GM21825 (cell line): ENCODE measurements around the gene EAPP.
"Not testable (repeated sequence)": the region's sequence is repeated elsewhere in the genome, so short reads cannot be mapped to it uniquely, and the experiment has no call there.

Experiments used
- ATAC-seq: cut with Tn5 transposase; IDR thresholded peaks from one replicate; pipeline ENCODE4 v1.9.1; 2021; ENCODE audit warnings: mild to moderate bottlenecking, moderate library complexity; ENCODE audit not compliant: unreplicated experiment

Gene EAPP

DNA sequence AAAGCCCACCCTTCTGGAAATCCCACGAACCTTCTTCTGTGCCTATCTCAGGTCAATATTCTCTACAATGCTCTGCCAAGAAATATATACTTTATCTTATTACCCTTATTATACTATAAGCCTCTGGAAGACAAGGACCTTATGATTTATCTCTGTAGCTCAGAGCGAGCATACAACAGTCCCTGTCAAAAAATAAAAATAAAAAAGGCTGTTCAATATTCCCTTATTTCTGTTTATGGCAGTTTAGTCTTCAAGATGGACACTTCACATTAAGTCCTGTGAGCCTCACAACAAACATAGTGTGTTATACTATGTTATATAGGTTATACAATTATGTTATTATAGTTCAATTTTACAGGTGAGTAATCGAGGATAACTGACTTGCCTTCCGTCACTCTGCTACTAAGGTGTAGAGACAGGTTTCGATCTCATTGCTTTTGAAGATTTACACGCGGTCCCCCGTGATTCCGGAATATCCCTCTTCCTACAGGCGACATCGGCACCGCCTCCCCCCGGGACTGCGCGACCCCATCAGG lies 562 bp downstream of the EAPP start:
- ATAC-seq, result no peak

DNA sequence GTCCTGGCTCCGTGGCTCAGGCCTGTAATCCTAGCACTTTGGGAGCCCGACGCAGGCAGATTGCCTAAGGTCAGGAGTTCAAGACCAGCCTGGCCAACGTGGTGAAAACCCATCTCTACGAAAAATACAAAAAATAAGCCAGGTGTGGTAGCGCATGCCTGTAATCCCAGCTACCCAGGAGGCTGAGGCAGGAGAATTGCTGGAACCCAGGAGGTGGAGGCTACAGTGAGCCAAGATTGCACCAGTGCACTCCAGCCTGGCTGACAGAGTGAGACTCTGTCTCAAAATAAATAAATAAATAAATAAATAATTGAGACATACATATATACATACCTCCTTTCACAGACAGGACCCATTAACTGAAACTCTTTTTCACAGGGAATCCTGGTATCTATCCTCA lies 1.4 kb downstream of the EAPP start:
- ATAC-seq, result not testable (repeated sequence)

DNA sequence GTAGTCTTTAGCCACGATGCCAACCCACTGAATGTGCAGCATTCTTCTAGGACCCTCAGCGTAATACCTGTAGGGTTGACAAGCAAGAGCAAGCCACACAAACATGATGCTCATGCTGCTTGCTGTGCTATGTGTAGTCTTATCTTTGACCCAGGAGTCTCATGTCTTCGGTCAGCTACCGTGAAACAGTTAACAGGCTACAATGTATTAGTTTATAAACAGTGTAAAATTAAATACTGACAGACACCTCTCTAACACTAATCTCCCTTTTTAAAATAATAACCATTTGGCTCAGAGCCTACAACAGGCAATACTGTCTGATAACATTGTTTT lies 1.9 kb downstream of the EAPP start:
- no peak for ATAC-seq

DNA sequence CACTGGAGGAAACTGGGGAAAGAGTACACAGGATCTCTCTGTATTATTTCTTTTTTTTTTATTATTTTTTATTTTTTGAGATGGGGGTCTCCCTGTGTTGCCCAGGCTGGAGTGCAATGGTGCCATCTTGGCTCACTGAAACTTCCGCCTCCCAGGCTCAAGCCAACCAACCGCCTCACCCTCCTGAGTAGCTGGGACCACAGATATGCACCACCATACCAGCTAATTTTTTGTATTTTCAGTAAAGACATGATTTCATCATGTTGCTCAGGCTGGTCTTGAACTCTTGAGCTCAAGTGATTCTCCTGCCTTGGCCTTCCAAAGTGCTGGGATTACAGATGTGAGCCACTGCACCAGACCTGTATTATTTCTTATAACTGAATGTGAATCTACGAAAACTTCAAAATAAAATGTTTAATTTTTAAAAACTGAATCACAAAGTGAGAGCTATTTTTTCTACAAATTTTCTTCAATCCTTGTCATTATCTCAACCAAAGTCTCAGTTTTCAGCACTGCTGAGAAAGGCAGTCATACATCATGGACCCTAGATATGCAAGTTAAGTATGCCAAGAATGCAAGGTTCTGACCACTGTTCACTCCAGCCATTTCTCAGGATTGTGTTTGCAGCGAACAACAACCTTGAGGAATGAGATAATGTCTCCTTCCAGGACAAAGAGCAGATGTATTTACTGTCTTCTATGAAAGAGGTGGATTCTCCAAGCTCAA lies 2.4 kb downstream of the EAPP start:
- ATAC-seq, result no peak

DNA sequence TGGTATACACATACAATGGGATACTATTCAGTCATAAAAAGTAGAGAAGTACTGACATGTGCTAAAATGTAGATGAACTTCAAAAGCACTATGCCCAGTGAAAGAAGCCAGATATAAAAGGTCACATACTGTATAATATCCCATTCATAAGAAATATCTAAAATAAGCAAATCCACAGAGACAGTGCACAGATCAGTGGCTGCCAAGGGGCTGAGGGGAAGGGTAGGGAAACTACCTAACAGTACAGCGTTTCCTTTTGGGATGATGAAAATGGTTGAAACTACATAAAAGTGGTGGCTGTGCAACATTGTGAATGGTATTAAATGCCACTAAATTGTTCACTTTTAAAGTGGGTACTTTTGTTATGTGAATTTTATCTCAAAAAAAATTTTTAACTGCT lies 11.9 kb downstream of the EAPP start:
- no peak for ATAC-seq

DNA sequence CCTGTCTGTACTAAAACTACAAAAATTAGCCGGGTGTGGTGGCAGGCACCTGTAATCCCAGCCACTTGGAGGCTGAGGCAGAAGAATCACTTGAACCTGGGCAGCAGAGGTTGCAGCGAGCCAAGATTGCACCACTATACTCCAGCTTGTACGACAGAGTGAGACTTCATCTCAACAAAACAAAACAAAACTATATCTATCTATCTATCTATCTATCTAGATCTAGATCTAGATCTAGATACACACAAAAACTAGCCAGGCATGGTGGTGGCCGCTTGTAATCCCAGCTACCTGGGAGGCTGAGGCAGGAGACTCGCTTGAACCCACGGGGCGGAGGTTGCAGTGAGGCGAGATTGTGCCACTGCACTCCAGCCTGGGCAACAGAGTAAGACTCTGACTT lies 15.3 kb downstream of the EAPP start:
- not testable (repeated sequence) for ATAC-seq

DNA sequence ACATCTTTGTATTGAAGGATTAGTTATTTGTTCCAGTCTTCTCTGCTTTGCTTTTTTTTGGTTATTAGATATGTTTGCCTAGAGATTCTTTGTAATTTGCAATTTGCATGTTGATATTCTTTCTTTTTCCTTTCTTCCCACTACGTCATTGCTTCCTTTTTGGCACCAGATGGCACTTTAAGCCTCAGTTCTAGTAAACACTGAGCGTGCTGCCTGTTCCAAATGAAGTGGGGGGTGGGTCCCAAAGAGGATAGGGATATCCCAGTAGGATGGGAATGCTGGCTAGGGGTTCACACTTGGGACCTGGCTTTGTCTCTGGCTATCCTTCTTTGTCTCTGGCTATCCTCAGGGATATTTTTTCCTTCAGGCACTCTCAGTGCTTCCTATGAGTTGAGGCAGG lies 17.0 kb downstream of the EAPP start:
- ATAC-seq, result no peak

DNA sequence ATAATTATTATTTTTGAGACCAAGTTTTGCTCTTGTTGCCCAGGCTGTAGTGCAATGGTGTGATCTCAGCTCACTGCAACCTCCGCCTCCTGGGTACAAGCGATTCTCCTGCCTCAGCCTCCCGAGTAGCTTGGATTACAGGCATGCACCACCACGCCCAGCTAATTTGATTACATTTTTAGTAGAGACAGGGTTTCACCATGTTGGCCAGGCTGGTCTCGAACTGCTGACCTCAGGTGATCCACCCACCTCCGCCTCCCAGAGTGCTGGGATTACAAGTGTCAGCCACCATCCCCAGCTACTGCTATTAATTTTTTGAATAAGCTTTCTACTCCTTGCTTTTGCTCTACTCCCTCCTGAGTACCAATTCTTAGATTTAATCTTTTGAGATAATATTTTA lies 18.4 kb downstream of the EAPP start:
- ATAC-seq, result not testable (repeated sequence)

DNA sequence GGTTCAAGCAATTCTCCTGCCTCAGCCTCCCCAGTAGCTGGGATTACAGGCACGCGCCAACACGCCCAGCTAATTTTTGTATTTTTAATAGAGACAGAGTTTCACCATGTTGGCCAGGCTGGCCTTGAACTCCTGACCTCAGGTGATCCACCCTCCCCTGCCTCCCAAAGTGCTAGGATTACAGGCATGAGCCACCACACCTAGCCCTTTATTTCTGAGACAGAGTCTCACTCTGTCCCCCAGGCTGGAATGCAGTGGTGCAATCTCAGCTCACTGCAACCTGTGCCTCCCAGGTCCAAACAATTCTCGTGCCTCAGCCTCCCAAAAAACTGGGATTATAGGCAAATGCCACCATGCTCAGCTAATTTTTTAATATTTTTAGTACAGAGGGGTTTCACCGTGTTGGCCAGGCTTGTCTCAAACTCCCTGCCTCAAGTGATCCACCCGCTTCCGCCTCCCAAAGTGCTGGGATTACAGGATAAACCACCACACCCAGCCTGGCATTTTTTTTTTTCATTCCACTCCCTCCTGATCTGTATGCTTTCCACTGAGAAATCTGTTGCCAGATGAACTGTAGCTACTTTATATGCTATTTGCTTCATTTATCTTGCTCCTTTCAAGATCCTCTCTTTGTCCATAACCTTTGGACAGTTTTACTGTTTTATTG lies 19.1 kb downstream of the EAPP start:
- not testable (repeated sequence) for ATAC-seq

DNA sequence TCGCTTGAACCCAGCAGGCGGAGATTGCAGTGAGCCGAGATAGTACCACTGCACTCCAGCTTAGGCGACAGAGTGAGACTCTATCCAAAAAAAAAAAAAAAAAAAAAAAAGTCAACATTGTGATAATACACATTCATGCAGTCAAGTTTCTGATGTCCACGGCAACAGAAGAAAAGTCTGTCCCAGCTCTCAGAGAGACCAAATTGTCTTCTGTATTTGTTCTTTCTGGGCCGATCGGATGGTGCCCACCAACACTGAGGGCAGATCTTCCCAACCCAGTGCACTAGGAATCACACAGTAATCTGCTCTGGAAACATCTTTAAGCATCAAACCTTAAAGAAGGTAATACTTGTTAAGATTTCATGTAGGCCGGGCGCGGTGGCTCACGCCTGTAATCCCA lies 31.6 kb downstream of the EAPP start:
- no peak for ATAC-seq

DNA sequence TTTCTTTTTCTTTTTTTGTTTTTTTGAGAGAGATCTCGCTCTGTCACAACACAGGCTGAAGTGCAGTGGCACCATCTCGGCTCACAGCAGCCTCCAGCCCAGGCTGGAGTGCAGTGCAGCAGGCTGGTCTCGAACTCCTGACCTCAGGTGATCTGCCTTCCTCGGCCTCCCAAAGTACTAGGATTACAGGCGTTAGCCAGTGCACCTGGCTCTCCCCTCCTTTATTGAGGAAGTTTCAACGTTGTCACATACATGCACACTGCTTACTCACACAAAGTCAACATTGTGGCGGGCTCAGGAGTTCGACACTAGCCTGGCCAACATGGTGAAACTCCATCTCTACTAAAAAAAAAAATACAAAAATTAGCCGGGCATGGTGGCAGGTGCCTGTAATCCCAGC lies 32.0 kb downstream of the EAPP start:
- no peak for ATAC-seq

DNA sequence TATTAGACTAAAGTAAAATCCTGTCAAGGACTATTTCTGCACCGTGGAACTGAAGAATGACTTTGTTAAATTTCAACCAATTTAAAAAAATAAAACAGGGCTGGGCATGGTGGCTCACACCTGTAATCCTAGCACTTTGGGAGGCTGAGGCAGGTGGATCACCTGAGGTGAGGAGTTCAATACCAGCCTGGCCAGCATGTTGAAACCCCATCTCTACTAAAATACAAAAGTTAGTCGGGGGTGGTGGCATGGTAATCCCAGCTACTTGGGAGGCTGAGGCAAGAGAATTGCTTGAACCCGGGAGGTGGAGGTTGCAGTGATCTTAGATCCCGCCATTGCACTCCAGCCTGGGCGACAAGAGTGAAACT lies 34.4 kb downstream of the EAPP start:
- ATAC-seq, result not testable (repeated sequence)

DNA sequence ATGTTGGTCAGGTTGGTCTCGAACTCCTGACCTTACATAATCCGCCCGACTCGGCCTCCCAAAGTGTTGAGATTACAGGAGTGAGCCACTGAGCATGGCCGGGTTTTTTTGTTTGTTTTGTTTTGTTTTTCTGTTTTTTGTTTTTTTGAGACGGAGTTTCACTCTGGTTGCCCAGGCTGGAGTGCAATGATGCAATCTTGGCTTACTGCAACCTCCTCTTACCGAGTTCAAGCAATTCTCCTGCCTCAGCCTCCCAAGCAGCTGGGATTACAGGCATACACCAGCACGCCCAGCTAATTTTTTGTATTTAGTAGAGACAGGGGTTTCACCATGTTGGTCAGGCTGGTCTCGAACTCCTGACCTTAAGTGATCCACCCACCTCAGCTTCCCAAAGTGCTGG lies 35.5 kb downstream of the EAPP start:
- not testable (repeated sequence) for ATAC-seq

DNA sequence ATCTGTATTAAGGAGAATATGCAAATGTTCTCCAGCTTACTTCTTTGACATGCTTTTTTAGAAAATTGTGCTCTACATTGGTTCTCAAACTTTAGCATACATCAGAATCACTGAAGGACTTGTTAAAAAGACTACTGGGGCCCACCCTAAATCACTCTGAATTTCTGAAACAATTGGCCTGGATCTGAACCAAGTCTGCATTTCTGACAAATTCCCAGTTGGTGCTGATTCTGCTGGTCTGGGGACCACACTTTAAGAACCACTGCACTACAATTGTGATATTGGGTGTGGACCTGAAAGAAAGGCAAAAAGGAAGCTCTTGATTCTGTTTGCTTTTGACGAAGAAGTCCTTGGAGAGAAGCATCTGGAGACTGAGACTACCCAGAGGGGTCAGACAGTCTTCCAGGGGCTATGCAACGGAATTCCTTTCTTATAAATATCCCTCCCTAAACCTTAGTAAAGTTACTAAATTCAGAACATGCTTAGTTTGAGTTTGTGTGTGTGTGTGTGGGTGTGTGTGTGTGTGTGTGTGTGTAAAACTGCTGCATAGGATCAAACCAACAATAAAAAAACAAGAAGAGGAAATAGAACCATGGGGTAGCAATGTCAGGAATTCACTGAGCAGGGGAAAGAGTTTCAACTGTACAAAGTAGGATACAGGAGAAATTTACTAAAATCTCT lies 36.8 kb downstream of the EAPP start:
- ATAC-seq, result no peak

DNA sequence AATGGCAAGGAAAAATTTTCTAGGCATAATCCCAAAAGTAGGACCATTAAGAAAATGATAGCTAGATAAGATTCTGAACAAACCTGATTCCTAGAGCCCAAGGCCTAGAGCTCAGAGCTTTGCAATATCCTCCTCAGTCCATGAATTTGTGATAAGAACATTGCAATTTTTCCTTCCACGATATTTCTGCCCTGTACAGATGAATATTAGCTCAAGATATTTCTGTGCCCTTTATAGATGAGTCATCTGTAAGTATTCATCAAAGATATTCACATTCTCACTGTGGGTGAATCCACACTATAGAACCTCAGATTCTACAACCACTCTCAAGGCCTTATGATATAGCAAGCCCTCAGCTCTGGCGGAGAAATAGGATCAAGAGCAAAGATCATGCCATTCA lies 37.5 kb downstream of the EAPP start:
- ATAC-seq, result no peak

DNA sequence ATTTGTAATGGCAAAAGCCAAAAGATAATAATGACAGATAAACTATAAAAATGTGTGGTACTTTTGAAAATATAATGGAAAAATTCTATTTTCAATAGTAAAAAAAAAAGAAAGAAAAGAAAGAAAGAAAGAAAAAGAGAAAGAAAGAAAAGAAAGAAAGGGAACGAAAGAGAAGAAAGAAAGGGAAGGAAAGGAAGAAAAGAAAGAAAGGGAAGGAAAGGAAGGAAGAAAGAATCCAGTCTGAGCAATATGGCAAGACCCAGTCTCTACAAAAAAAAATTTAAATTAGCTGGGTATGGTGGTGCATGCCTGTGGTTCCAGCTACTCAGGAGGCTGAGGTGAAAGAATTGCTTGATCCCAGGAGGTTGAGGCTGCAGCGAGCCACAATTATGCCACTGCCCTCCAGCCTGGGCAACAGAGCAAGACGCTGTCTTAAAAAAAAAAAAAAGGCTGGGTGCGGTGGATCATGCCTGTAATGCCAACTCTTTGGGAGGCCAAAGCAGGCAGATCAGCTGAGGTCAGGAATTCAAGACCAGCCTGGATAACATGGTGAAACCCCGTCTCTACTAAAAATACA lies 38.4 kb downstream of the EAPP start:
- no peak for ATAC-seq

DNA sequence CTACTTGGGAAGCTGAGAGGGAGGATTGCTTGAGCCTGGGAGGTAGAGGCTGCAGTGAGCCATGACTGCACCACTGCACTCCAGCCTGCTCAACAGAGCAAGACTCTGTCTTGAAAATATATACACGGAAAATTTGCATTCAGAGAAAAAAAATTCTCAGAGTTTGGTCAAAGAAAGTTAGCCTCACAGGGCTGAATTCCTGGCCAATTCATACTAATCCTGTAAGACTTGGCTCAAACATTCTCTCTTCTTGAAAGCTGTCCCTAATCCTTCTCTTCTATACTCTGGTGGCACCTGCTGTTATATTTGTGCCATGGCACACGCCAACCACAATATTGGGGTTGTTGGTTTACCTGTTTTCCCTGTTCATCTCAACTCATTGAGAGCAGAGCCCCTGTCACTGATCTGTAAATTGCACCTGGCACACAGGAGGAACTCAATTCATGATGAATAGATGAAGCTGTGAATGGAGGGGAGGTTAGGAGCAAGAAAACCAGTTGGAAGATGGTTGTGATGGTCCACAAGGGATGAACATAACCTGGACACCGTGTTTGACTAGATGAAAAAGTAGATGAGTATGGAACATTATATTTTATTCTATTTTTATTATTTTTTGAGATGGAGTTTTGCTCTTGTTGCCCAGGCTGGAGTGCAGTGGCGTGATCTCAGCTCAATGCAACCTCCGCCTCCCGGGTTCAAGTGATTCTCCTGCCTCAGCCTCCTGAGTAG lies 40.7 kb downstream of the EAPP start:
- ATAC-seq, result peak; percentile 76

DNA sequence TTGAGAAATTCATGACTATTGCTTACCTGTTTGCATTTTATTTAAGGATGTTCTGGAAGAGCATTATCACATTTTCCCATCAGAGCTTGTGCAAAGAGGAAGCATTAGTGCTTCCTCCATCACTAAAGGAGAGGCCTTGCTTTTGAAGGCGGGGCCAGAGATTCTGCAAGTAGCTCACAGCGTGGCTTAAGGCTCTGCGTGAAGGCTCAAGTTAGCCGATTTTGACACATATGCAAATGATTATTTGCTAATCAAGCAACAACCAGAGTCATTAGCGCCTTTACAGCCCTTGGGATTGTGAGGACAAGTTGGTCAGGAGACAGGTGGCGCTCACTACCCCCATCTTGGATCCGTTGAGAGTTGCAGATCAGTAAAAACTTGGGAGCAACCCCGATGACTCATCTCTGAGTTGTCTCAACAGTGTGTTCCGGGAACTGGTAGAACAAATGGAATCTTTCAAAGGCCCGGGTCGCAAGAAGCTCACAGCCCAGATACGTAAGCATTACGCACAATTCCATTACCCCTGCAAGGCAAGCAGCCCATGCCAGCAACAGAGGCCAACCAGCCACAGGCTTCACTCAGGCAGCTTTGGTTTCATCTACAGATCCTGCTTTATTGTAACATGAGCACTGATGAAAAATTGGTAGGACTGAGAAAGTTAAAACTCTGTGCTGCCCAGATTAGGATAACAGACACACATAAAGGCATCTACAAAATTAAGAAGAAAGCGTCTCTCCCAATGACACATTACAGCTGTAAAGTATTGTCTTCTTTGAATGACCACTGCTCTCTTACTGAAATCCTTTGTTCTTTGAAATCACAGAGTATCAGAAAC lies 42.6 kb downstream of the EAPP start:
- ATAC-seq, result no peak

DNA sequence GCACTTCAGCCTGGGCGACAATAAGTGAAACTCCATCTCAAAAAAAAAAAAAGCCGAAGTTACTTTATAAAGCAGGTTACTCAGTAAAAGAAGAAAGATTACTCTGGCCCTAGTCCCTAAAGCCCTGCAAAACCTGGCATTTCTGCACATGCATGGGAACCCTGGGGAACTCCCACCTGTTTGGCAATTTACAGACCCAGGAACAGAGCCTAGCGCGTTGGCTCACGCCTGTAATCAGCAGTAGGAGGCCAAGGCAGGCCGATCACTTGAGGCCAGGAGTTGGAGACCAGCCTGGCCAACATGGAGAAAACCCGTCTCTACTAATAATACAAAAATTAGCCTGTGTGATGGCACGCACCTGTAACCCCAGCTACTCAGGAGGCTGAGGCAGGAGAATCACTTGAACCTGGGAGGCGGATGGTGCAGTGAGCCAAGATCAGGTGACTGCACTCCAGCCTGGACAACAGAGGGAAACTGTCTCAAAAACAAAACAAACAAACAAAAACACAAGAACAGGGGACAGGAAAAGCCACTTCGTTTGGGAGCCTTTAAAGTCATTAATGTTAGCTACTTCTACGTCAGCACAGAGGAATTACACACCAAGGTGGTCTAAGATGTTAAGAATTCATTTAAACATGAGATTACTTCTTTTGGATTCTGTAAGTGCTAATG lies 43.4 kb downstream of the EAPP start:
- ATAC-seq, result no peak

DNA sequence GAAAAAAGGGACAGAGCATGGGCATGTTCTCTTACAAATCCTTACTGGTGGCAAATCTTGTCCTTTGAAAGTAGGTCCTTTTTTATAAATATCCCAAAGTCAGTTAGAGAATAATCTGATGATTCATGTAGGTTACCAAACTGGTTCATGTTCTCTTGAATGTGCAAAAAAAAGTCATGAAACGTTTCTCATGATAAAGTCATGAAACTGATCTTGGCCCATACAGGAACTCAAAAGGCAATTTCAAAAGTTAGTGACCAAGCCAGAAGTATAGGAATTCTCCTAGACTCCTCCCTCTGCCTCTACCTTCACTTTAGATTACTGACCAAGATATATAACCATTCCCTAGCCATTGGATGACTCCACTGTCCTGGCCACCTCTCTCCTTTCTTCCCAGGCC lies 50.2 kb downstream of the EAPP start:
- ATAC-seq, result no peak
